H1 (cell line): ENCODE results near the gene SH2D7. TPM values are rescaled to one million over a fixed set of nuclear protein-coding genes. Genes with fewer than 3 reads are reported as not detected.

Experiments used
- CTCF ChIA-PET: fragments of 300-600 bp; sonication (Branson Sonifier 250); formaldehyde crosslinking; loops from one replicate; lab custom pipeline; 2021; ENCODE audit not compliant: partially characterized antibody; lab: Charles Lee
- POLR2A ChIA-PET: fragments of 300-600 bp; sonication (Branson Sonifier 250); formaldehyde crosslinking; loops from one replicate; lab custom pipeline; 2021; ENCODE audit warnings: inconsistent platforms; ENCODE audit not compliant: partially characterized antibody; lab: Charles Lee
- DNase-seq, 2 experiments: peaks; one replicate each; pipeline versions ENCODE4 v3.0.0 to v3.0.0-alpha.2; 2010 to 2022; ENCODE audit warnings: low spot score in 2 of 2, low read depth in 1 of 2, mixed read lengths in 1 of 2
- FAIRE-seq: peaks from 2 replicates; lab custom pipeline; 2011; peaks lifted over from hg19 to GRCh38; lab: Jason Lieb, UNC
- H2AFZ ChIP-seq: 2 replicates; pipeline ENCODE4 v1.8.1; 2012; ENCODE audit warnings: low read length, inconsistent platforms
- H2AK5ac ChIP-seq: 2 replicates; pipeline ENCODE4 v1.6.1; 2013; ENCODE audit warnings: low read depth, low read length
- H2BK120ac ChIP-seq: replicated peaks from 2 replicates; pipeline ENCODE3; 2013; ENCODE audit warnings: low read depth, low read length, inconsistent platforms
- H2BK12ac ChIP-seq: 2 replicates; pipeline ENCODE4 v1.6.1; 2013; ENCODE audit warnings: low read depth, low read length
- H2BK15ac ChIP-seq: 2 replicates; pipeline ENCODE4 v1.6.1; 2013; ENCODE audit warnings: low read length
- H2BK20ac ChIP-seq: 2 replicates; pipeline ENCODE4 v1.6.1; 2013; ENCODE audit warnings: low read length
- H2BK5ac ChIP-seq: 2 replicates; pipeline ENCODE4 v1.6.1; 2013; ENCODE audit warnings: low read depth, low read length
- H3K14ac ChIP-seq: 2 replicates; pipeline ENCODE4 v1.6.1; 2013; ENCODE audit warnings: inconsistent platforms; ENCODE audit not compliant: insufficient read length
- H3K18ac ChIP-seq: 2 replicates; pipeline ENCODE4 v1.6.1; 2013; ENCODE audit warnings: low read length; ENCODE audit errors: extremely low read depth
- H3K23ac ChIP-seq: 2 replicates; pipeline ENCODE4 v1.6.1; 2013; ENCODE audit warnings: inconsistent platforms; ENCODE audit not compliant: insufficient read length
- H3K23me2 ChIP-seq: 2 replicates; pipeline ENCODE4 v1.6.1; 2013; ENCODE audit warnings: low read depth, low read length
- H3K27ac ChIP-seq: 2 replicates; pipeline ENCODE4 v1.6.1; 2011; ENCODE audit warnings: low read depth, low read length, inconsistent platforms
- H3K27me3 ChIP-seq, 4 experiments: replicated peaks in 1 of 4; 1 replicate in 1 of 4; 2 replicates in 3 of 4; pipeline versions ENCODE4 v1.6.1 to v1.8.1; 2011 to 2013; ENCODE audit warnings: low read length in 3 of 4, mild to moderate bottlenecking in 3 of 4, inconsistent platforms in 2 of 4, mixed read lengths in 2 of 4, moderate library complexity in 1 of 4; ENCODE audit not compliant: control insufficient read depth in 3 of 4, insufficient read depth in 3 of 4; ENCODE audit errors: extremely low read depth in 1 of 4
- H3K36me3 ChIP-seq, 4 experiments: 2 replicates each; pipeline versions ENCODE4 v1.6.1 to v1.8.1; 2011 to 2013; ENCODE audit warnings: mild to moderate bottlenecking in 4 of 4, low read length in 3 of 4, moderate library complexity in 2 of 4, control low read depth in 1 of 4, inconsistent platforms in 1 of 4; ENCODE audit not compliant: insufficient read depth in 4 of 4, control insufficient read depth in 2 of 4
- H3K4ac ChIP-seq: replicated peaks from 2 replicates; pipeline ENCODE3; 2013; ENCODE audit warnings: low read length, low read depth, mixed read lengths, inconsistent platforms; ENCODE audit not compliant: insufficient read length
- H3K4me1 ChIP-seq, 4 experiments: replicated peaks in 1 of 4; 1 replicate in 1 of 4; 2 replicates in 3 of 4; pipeline versions ENCODE4 v1.6.1 to v1.8.1; 2011 to 2013; ENCODE audit warnings: low read length in 3 of 4, inconsistent platforms in 2 of 4, mixed read lengths in 1 of 4; ENCODE audit not compliant: insufficient read depth in 4 of 4, control insufficient read depth in 3 of 4
- H3K4me2 ChIP-seq, 2 experiments: 2 replicates each; pipeline versions ENCODE4 v1.6.1 to v1.8.1; 2011 to 2013; ENCODE audit warnings: low read depth in 2 of 2, low read length in 2 of 2, control low read depth in 1 of 2, inconsistent platforms in 1 of 2, mild to moderate bottlenecking in 1 of 2; ENCODE audit not compliant: insufficient read depth in 1 of 2
- H3K4me3 ChIP-seq, 4 experiments: fragments of 200-600, 300-600 bp in 1 of 4; sonication (generic), shearing (Covaris generic), sonication (Bioruptor Twin) in 1 of 4; 2 replicates each; pipeline versions ENCODE4 v1.5.1 to v1.8.1; 2011 to 2016; ENCODE audit warnings: low read length in 4 of 4, low read depth in 3 of 4, control low read depth in 2 of 4, inconsistent platforms in 2 of 4, mild to moderate bottlenecking in 2 of 4, mixed read lengths in 1 of 4, moderate library complexity in 1 of 4; ENCODE audit not compliant: insufficient read depth in 2 of 4; ENCODE audit errors: extremely low read depth in 1 of 4
- H3K56ac ChIP-seq: replicated peaks from 2 replicates; pipeline ENCODE3; 2013; ENCODE audit warnings: low read depth, mild to moderate bottlenecking, mixed read lengths, low read length, inconsistent platforms; ENCODE audit not compliant: insufficient read length
- H3K79me1 ChIP-seq: 2 replicates; pipeline ENCODE4 v1.6.1; 2013; ENCODE audit warnings: low read depth, low read length, control low read depth
- H3K79me2 ChIP-seq, 2 experiments: 2 replicates each; pipeline versions ENCODE4 v1.6.1 to v1.8.1; 2012 to 2013; ENCODE audit warnings: low read length in 2 of 2, mild to moderate bottlenecking in 2 of 2, inconsistent platforms in 1 of 2; ENCODE audit not compliant: insufficient read depth in 2 of 2, control insufficient read depth in 1 of 2
- H3K9ac ChIP-seq, 4 experiments: replicated peaks in 1 of 4; 1 replicate in 1 of 4; 2 replicates in 3 of 4; pipeline versions ENCODE4 v1.6.1 to v1.8.1; 2011 to 2013; ENCODE audit warnings: low read depth in 3 of 4, low read length in 3 of 4, control low read depth in 2 of 4, mild to moderate bottlenecking in 2 of 4, moderate library complexity in 2 of 4, inconsistent platforms in 1 of 4; ENCODE audit errors: extremely low read depth in 1 of 4
- H3K9me3 ChIP-seq, 2 experiments: 2 replicates each; pipeline versions ENCODE4 v1.6.1 to v1.8.1; 2012 to 2013; ENCODE audit warnings: mild to moderate bottlenecking in 2 of 2, moderate library complexity in 2 of 2, control low read depth in 1 of 2, inconsistent platforms in 1 of 2, low read depth in 1 of 2, low read length in 1 of 2, mixed read lengths in 1 of 2; ENCODE audit not compliant: insufficient read depth in 2 of 2
- H4K20me1 ChIP-seq, 2 experiments: replicated peaks in 1 of 2; 2 replicates each; pipeline versions ENCODE3 to v1.8.1; 2011 to 2013; ENCODE audit warnings: inconsistent platforms in 2 of 2, low read length in 2 of 2, mild to moderate bottlenecking in 1 of 2; ENCODE audit not compliant: insufficient read depth in 2 of 2, control insufficient read depth in 1 of 2
- H4K5ac ChIP-seq: 2 replicates; pipeline ENCODE4 v1.6.1; 2013; ENCODE audit warnings: low read length, low read depth, mixed read lengths, inconsistent platforms; ENCODE audit not compliant: insufficient read length
- H4K8ac ChIP-seq: 2 replicates; pipeline ENCODE4 v1.8.0; 2013; ENCODE audit warnings: mild to moderate bottlenecking, moderate library complexity, low read length, inconsistent platforms; ENCODE audit not compliant: insufficient read depth; ENCODE audit errors: extremely low read depth
- H4K91ac ChIP-seq: replicated peaks from 2 replicates; pipeline ENCODE3; 2013; ENCODE audit warnings: low read length, mixed read lengths, inconsistent platforms; ENCODE audit not compliant: insufficient read length
- CBX5 ChIP-seq: fragments of 300-800, 300-1000 bp; sonication (generic); IDR thresholded peaks from 2 replicates; pipeline ENCODE4 v1.7.1; 2016; ENCODE audit warnings: antibody characterized with exemption, low read length, low read depth
- CHD2 ChIP-seq: IDR thresholded peaks from 2 replicates; pipeline ENCODE4 v1.6.1; 2012; ENCODE audit warnings: low read length, improper control_type of control experiment
- GABPA ChIP-seq: IDR thresholded peaks from 2 replicates; pipeline ENCODE4 v1.6.1; 2011; ENCODE audit warnings: mild to moderate bottlenecking, low read length, moderate library complexity, borderline replicate concordance; ENCODE audit not compliant: insufficient read depth
- NRF1 ChIP-seq: IDR thresholded peaks from 2 replicates; pipeline ENCODE4 v1.6.1; 2011; ENCODE audit warnings: mild to moderate bottlenecking, low read depth, low read length, improper control_type of control experiment
- PHF8 ChIP-seq: fragments of 200-600 bp; sonication (generic); conservative IDR thresholded peaks from 2 replicates; pipeline ENCODE4 v1.7.1; 2012; ENCODE audit warnings: low read depth, mild to moderate bottlenecking, inconsistent platforms, low read length, moderate library complexity
- RAD21 ChIP-seq, 2 experiments: IDR thresholded peaks in 1 of 2; conservative IDR thresholded peaks in 1 of 2; 2 replicates each; pipeline ENCODE4 v1.6.1; 2011; ENCODE audit warnings: low read depth in 2 of 2, low read length in 2 of 2, improper control_type of control experiment in 1 of 2, inconsistent platforms in 1 of 2, mild to moderate bottlenecking in 1 of 2, moderate library complexity in 1 of 2
- RXRA ChIP-seq: IDR thresholded peaks from 2 replicates; pipeline ENCODE4 v1.6.1; 2011; ENCODE audit warnings: low read depth, mild to moderate bottlenecking, low read length, moderate library complexity; ENCODE audit not compliant: insufficient read depth
- TBP ChIP-seq: IDR thresholded peaks from 2 replicates; pipeline ENCODE4 v1.6.1; 2011; ENCODE audit warnings: low read depth, low read length, improper control_type of control experiment
- YY1 ChIP-seq: IDR thresholded peaks from 2 replicates; pipeline ENCODE4 v1.6.1; 2011; ENCODE audit warnings: low read depth, mild to moderate bottlenecking, low read length
- WGBS, 2 experiments: shearing (Covaris generic) in 1 of 2; methylation state at CpG; one replicate each; pipeline versions ENCODE4 v1.1.6 to v1.1.7; 2013 to 2015; ENCODE audit warnings: low lambda C conversion rate in 2 of 2, mixed read lengths in 2 of 2, inconsistent platforms in 1 of 2, low coverage in 1 of 2, missing lambda C conversion rate in 1 of 2; ENCODE audit not compliant: insufficient replicate concordance in 2 of 2, insufficient coverage in 1 of 2, insufficient read length in 1 of 2; ENCODE audit errors: extremely low coverage in 1 of 2, missing lambda C conversion rate in 1 of 2; 5-methylcytosine and 5-hydroxymethylcytosine counted together
- polyA plus RNA-seq, 7 experiments: library from polyadenylated mRNA; depleted of rRNA in 3 of 7; stranded (reverse) in 5 of 7; unstranded in 2 of 7; fragments of >200 nt in 5 of 7; fragments of 200-250 nt in 2 of 7; gene quantifications; 1 replicate in 5 of 7; 2 replicates in 1 of 7; 4 replicates in 1 of 7; pipeline versions ENCODE4 v1.2.1 to v1.2.3, GENCODE V29; 2011 to 2013; ENCODE audit warnings: missing spikeins in 2 of 7, mixed read lengths in 2 of 7
- total RNA-seq: library from RNA; stranded (reverse); fragmentation: NEBNext Ultra II Directional; extraction: Animal tissue kit (Norgen Biotek cat#: 25700); gene quantifications from 2 replicates; pipeline ENCODE4 v1.2.1, GENCODE V29; 2021
- TF ChIP-seq, protein P1 (sequence below), 3 experiments: IDR thresholded peaks; 1 replicate in 2 of 3; 2 replicates in 1 of 3; pipeline versions ENCODE4 v1.5.1 to v1.6.1; 2011; ENCODE audit warnings: low read length in 3 of 3, mild to moderate bottlenecking in 3 of 3, inconsistent platforms in 2 of 3, low read depth in 1 of 3, moderate library complexity in 1 of 3; ENCODE audit not compliant: insufficient read depth in 1 of 3; ENCODE audit errors: control extremely low read depth in 1 of 3
- TF ChIP-seq, protein P2 (sequence below): IDR thresholded peaks from 2 replicates; pipeline ENCODE4 v1.6.1; 2011; ENCODE audit warnings: low read depth, mild to moderate bottlenecking, low read length; ENCODE audit not compliant: insufficient read depth

The SH2D7 gene
- total and polyA plus RNA-seq, 2 of the 8 experiments (the other 6 are each of a cell fraction or from before 2014, with no cell fraction given), result not detected

DNA sequence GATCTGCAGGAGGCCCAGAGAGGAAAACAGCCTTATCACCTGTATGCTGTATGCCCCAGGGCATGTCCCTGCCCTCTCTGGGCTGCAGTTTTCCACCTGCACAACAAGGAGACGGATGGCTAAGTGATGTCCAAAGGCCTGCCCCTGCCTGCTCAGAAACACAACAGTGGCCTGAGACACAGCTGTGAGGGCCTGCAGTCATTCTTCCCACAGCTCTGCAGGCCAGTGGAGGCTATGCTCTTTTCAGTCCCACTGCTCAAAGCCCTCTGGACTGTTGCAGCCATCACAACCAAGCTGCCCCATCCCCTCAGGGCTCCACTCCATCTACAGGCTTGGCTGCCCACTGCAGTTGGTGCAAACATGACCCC lies 9.6 kb upstream of the SH2D7 start:
- no peak overlapping the region for H4K91ac ChIP-seq
- H3K9ac ChIP-seq, result no peak overlapping the region
- H2BK12ac ChIP-seq, result no peak overlapping the region
- H3K4me1 ChIP-seq, result no peaks in the 10 kb centered on the region
- H3K23me2 ChIP-seq, result peaks cover 2% of the 10 kb centered on the region; the same call in 1 of the 2 replicates
- no peaks in the 10 kb centered on the region for H3K36me3 ChIP-seq
- no peak overlapping the region for H2BK120ac ChIP-seq
- H2BK20ac ChIP-seq, result no peak overlapping the region
- no peaks in the 10 kb centered on the region for H3K79me2 ChIP-seq
- H2BK15ac ChIP-seq, result no peak overlapping the region
- POLR2A ChIA-PET, result no interaction called here
- H2AK5ac ChIP-seq, result no peak overlapping the region
- no peak overlapping the region for H3K56ac ChIP-seq
- no peaks in the 10 kb centered on the region for H3K79me1 ChIP-seq
- WGBS, 2 experiments, result 85% methylated on average over 1 of the region's 1 CpG; no CpG with 5 or more reads in 1 of the 2 experiments
- no peak overlapping the region for H4K5ac ChIP-seq
- FAIRE-seq (no peak), DNase-seq (no peak)
- no peak overlapping the region for H2BK5ac ChIP-seq
- no peak overlapping the region for H3K23ac ChIP-seq
- H4K20me1 ChIP-seq, result no peaks in the 10 kb centered on the region
- H3K4me2 ChIP-seq, result no peak overlapping the region
- no peaks in the 10 kb centered on the region; a peak in 1 of 7 replicates for H3K27me3 ChIP-seq
- H3K4ac ChIP-seq, result no peak overlapping the region
- H3K14ac ChIP-seq, result no peak overlapping the region
- H2AFZ ChIP-seq, result no peak overlapping the region
- H3K18ac ChIP-seq, result no peak overlapping the region
- no peaks in the 10 kb centered on the region for H3K9me3 ChIP-seq
- H4K8ac ChIP-seq, result no peak overlapping the region
- H3K4me3 ChIP-seq, result no peak overlapping the region
- H3K27ac ChIP-seq, result no peak overlapping the region
- CTCF ChIA-PET, result interaction anchor here (0.9 to 3.3 kb wide), 13 partner anchors 10 to 118 kb away, joined by 3 to 19 read pairs (median 4); partner anchors contain the start of gene CIB2
- TF ChIP-seq RXRA (no peak), CHD2 (no peak), PHF8 (no peak), TBP (no peak), YY1 (no peak), GABPA (no peak), CBX5 (no peak), NRF1 (no peak), RAD21 (IDR thresholded peaks at IDR 0.05 in 1 of 2, conservative IDR thresholded peaks at IDR 0.05 in 1 of 2; ENCODE audit: low read depth in 2 of 2, low read length in 2 of 2) (no peak)
- TF ChIP-seq, protein P1, sequence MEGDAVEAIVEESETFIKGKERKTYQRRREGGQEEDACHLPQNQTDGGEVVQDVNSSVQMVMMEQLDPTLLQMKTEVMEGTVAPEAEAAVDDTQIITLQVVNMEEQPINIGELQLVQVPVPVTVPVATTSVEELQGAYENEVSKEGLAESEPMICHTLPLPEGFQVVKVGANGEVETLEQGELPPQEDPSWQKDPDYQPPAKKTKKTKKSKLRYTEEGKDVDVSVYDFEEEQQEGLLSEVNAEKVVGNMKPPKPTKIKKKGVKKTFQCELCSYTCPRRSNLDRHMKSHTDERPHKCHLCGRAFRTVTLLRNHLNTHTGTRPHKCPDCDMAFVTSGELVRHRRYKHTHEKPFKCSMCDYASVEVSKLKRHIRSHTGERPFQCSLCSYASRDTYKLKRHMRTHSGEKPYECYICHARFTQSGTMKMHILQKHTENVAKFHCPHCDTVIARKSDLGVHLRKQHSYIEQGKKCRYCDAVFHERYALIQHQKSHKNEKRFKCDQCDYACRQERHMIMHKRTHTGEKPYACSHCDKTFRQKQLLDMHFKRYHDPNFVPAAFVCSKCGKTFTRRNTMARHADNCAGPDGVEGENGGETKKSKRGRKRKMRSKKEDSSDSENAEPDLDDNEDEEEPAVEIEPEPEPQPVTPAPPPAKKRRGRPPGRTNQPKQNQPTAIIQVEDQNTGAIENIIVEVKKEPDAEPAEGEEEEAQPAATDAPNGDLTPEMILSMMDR (IDR thresholded peaks at IDR 0.05; ENCODE audit: control extremely low read depth in 1 of 3, insufficient read depth in 1 of 3, low read depth in 1 of 3, low read length in 3 of 3), result no peak
- TF ChIP-seq, protein P2, sequence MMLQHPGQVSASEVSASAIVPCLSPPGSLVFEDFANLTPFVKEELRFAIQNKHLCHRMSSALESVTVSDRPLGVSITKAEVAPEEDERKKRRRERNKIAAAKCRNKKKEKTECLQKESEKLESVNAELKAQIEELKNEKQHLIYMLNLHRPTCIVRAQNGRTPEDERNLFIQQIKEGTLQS, result no peak
